Keratinocyte (primary cell): Measurements from ENCODE around the gene ANKMY2. TPM values are rescaled to one million over a fixed set of nuclear protein-coding genes. Genes with fewer than 3 reads are reported as not detected.
A peak's percentile ranks its signal among the peaks of the same experiment; 100 is the strongest.

Experiments used
- DNase-seq: peaks from one replicate; pipeline ENCODE4 v3.0.0-alpha.2; 2011; ENCODE audit warnings: low read depth, missing footprints, low spot score
- FAIRE-seq: peaks from 2 replicates; lab custom pipeline; 2011; peaks lifted over from hg19 to GRCh38; lab: Jason Lieb, UNC
- H2AFZ ChIP-seq: 2 replicates; pipeline ENCODE4 v1.6.0; 2012; ENCODE audit warnings: low read length, control low read depth, inconsistent platforms; ENCODE audit not compliant: control insufficient read depth
- H3K27ac ChIP-seq: 2 replicates; pipeline ENCODE4 v1.5.1; 2011; ENCODE audit warnings: low read length; ENCODE audit not compliant: control insufficient read depth, insufficient read depth
- H3K27me3 ChIP-seq: 3 replicates; pipeline ENCODE4 v1.6.0; 2011; ENCODE audit warnings: low read length; ENCODE audit not compliant: control insufficient read depth, insufficient read depth; ENCODE audit errors: extremely low read depth
- H3K36me3 ChIP-seq, 2 experiments: 2 replicates in 1 of 2; 3 replicates in 1 of 2; pipeline ENCODE4 v1.5.1; 2011; ENCODE audit warnings: low read length in 2 of 2, mild to moderate bottlenecking in 1 of 2; ENCODE audit not compliant: control insufficient read depth in 2 of 2, insufficient read depth in 2 of 2; ENCODE audit errors: extremely low read depth in 1 of 2
- H3K4me1 ChIP-seq: 3 replicates; pipeline ENCODE4 v1.5.1; 2011; ENCODE audit warnings: low read length; ENCODE audit not compliant: control insufficient read depth, insufficient read depth; ENCODE audit errors: extremely low read depth
- H3K4me2 ChIP-seq: 3 replicates; pipeline ENCODE4 v1.6.0; 2011; ENCODE audit warnings: low read depth, low read length; ENCODE audit not compliant: control insufficient read depth, insufficient read depth; ENCODE audit errors: extremely low read depth
- H3K4me3 ChIP-seq, 3 experiments: fragments of 200-600 bp in 1 of 3; sonication (generic) in 1 of 3; 2 replicates in 2 of 3; 3 replicates in 1 of 3; pipeline ENCODE4 v1.5.1; 2011 to 2016; ENCODE audit warnings: low read length in 3 of 3, mild to moderate bottlenecking in 3 of 3, control low read depth in 2 of 3, inconsistent platforms in 1 of 3, low read depth in 1 of 3, mixed read lengths in 1 of 3, mixed run types in 1 of 3, moderate library complexity in 1 of 3; ENCODE audit not compliant: control insufficient read depth in 2 of 3, insufficient read depth in 2 of 3; ENCODE audit errors: extremely low read depth in 1 of 3
- H3K79me2 ChIP-seq: 2 replicates; pipeline ENCODE4 v1.6.0; 2012; ENCODE audit warnings: low read length; ENCODE audit not compliant: control insufficient read depth, insufficient read depth
- H3K9ac ChIP-seq: 3 replicates; pipeline ENCODE4 v1.6.0; 2011; ENCODE audit warnings: low read length; ENCODE audit not compliant: control insufficient read depth, insufficient read depth; ENCODE audit errors: extremely low read depth
- H3K9me1 ChIP-seq: 3 replicates; pipeline ENCODE4 v1.6.0; 2011; ENCODE audit warnings: low read length; ENCODE audit not compliant: control insufficient read depth, insufficient read depth; ENCODE audit errors: extremely low read depth
- H3K9me3 ChIP-seq: 2 replicates; pipeline ENCODE4 v1.5.1; 2012; ENCODE audit warnings: low read depth, low read length; ENCODE audit not compliant: control insufficient read depth
- H4K20me1 ChIP-seq: 3 replicates; pipeline ENCODE4 v1.6.0; 2011; ENCODE audit warnings: low read length; ENCODE audit not compliant: control insufficient read depth, insufficient read depth; ENCODE audit errors: extremely low read depth
- EZH2 ChIP-seq: IDR thresholded peaks from one replicate; pipeline ENCODE4 v1.6.1; 2012; ENCODE audit warnings: inconsistent platforms, mild to moderate bottlenecking, low read length, moderate library complexity
- dilution Hi-C: fragments of 300-500 bp; cut with MboI; formaldehyde crosslinking; loops from one replicate; pipeline ENCODE4 v1.7.0; 2020; ENCODE audit warnings: low sequenced_read_pairs; ENCODE audit not compliant: extremely low pct_ligation_motif_present
- polyA plus RNA-seq, 5 experiments: library from polyadenylated mRNA; depleted of rRNA in 3 of 5; stranded (reverse) in 3 of 5; stranded (forward) in 1 of 5; unstranded in 1 of 5; fragments of >200 nt; gene quantifications; 1 replicate in 1 of 5; 2 replicates in 3 of 5; 3 replicates in 1 of 5; pipeline versions ENCODE4 v1.2.1 to v1.2.3, GENCODE V29; 2011 to 2012; ENCODE audit warnings: missing spikeins in 2 of 5, low read depth in 1 of 5, low replicate concordance in 1 of 5
- TF ChIP-seq, protein P1 (sequence below), 3 experiments: IDR thresholded peaks in 1 of 3; conservative IDR thresholded peaks in 1 of 3; optimal IDR thresholded peaks in 1 of 3; 2 replicates in 2 of 3; 3 replicates in 1 of 3; pipeline versions ENCODE3 to v1.5.1; 2011; ENCODE audit warnings: low read length in 3 of 3, mild to moderate bottlenecking in 3 of 3, moderate library complexity in 2 of 3, control low read depth in 1 of 3, inconsistent platforms in 1 of 3; ENCODE audit not compliant: insufficient read depth in 2 of 3; ENCODE audit errors: extremely low read depth in 1 of 3

ANKMY2 gene
- polyA plus RNA-seq, 1 donor (not counting 4 experiments of a cell fraction or from before 2014, with no cell fraction given) = 13.3 TPM

DNA sequence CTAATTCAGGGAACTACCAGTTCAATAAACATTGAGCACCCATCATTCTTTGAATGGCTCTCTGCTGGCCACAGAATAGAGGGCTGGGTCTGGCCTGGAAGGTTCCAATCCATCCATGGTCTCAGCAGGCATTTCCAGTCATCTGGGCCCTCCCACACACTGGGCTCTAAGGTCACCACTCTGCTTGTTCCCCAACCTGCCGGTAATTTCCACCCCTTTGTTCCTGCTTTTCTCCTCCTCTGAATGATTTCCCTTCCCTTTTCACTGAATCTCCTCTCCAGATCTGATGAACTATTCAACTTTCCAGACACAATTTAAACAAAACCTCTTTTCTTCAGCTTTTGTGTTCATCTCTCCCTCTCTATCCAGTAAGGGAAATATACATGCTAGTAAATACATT is 3.0 kb upstream of the ANKMY2 start:
- peaks cover 6% of the 10 kb centered on the region for H4K20me1 ChIP-seq
- H3K4me3 ChIP-seq = peak overlapping the region in 2 of 3 experiments; percentile 32 to 49

DNA sequence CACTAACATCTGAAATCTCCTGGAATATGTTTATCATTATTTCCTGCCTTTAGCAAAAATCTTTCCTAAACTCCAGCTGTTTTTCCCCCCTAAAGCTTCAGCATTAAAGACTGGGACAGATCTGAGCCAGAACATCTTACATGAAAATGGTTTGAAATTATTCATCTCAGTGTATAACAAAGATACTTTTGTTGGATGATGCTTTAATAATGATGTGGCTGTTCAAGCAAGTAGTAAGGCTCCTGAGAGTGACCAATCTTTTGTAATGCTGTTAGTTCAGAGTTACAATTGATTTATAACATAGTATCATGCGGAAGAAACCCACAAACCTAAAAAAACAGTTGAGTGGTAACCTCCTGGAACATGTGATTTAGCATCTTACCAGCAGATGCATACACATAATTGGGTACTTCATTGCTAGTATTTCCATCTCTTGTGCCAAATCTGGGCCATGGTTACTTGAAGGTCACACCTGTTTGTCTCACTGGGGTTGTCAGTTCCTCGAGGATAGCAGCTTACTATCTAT is 1.9 kb upstream of the ANKMY2 start:
- H3K79me2 ChIP-seq = peaks cover 76% of the 10 kb centered on the region
- peak overlapping the region; percentile 96 to 99 (median 98) for H3K4me3 ChIP-seq
- FAIRE-seq (no peak), DNase-seq (no peak)
- H3K4me2 ChIP-seq = peak overlapping the region; percentile 87
- TF ChIP-seq, protein P1, sequence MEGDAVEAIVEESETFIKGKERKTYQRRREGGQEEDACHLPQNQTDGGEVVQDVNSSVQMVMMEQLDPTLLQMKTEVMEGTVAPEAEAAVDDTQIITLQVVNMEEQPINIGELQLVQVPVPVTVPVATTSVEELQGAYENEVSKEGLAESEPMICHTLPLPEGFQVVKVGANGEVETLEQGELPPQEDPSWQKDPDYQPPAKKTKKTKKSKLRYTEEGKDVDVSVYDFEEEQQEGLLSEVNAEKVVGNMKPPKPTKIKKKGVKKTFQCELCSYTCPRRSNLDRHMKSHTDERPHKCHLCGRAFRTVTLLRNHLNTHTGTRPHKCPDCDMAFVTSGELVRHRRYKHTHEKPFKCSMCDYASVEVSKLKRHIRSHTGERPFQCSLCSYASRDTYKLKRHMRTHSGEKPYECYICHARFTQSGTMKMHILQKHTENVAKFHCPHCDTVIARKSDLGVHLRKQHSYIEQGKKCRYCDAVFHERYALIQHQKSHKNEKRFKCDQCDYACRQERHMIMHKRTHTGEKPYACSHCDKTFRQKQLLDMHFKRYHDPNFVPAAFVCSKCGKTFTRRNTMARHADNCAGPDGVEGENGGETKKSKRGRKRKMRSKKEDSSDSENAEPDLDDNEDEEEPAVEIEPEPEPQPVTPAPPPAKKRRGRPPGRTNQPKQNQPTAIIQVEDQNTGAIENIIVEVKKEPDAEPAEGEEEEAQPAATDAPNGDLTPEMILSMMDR (optimal IDR thresholded peaks at IDR 0.05 in 1 of 3, IDR thresholded peaks at IDR 0.05 in 1 of 3, conservative IDR thresholded peaks at IDR 0.05 in 1 of 3; ENCODE audit: extremely low read depth in 1 of 3, insufficient read depth in 2 of 3, low read length in 3 of 3) = no peak
- TF ChIP-seq EZH2 = no peak
- H3K9me1 ChIP-seq = no peaks in the 10 kb centered on the region
- H3K36me3 ChIP-seq = no peaks in the 10 kb centered on the region
- peaks cover 54% of the 10 kb centered on the region for H3K4me1 ChIP-seq
- H3K27me3 ChIP-seq = no peaks in the 10 kb centered on the region
- H4K20me1 ChIP-seq = peaks cover 6% of the 10 kb centered on the region
- H3K9me3 ChIP-seq = no peaks in the 10 kb centered on the region
- H3K9ac ChIP-seq = peak overlapping the region; percentile 91
- dilution Hi-C loops = no loop called here
- H3K27ac ChIP-seq = peak overlapping the region; percentile 94
- H2AFZ ChIP-seq = no peak overlapping the region

More for the DNA sequence above, 3.0 kb upstream of the ANKMY2 start:
- H3K4me2 ChIP-seq = peak overlapping the region; percentile 87
- peak overlapping the region; percentile 17 for H3K27ac ChIP-seq
- H3K79me2 ChIP-seq = peaks cover 82% of the 10 kb centered on the region
- DNase-seq = no peak
- dilution Hi-C loops = no loop called here
- no peak for FAIRE-seq
- peaks cover 64% of the 10 kb centered on the region for H3K4me1 ChIP-seq
- H3K9me1 ChIP-seq = no peaks in the 10 kb centered on the region
- no peaks in the 10 kb centered on the region for H3K27me3 ChIP-seq
- H3K9ac ChIP-seq = no peak overlapping the region
- TF ChIP-seq, protein P1 (optimal IDR thresholded peaks at IDR 0.05 in 1 of 3, IDR thresholded peaks at IDR 0.05 in 1 of 3, conservative IDR thresholded peaks at IDR 0.05 in 1 of 3; ENCODE audit: extremely low read depth in 1 of 3, insufficient read depth in 2 of 3, low read length in 3 of 3) = no peak
- no peak for TF ChIP-seq EZH2
- H3K36me3 ChIP-seq = no peaks in the 10 kb centered on the region
- no peak overlapping the region for H2AFZ ChIP-seq
- H3K9me3 ChIP-seq = no peaks in the 10 kb centered on the region
